ENCODE results near the gene CEP85.
A peak's percentile ranks its signal among the peaks of the same experiment; 100 is the strongest.

CEP85 gene

GRCh38 chr1:26233903-26234643 lies at the start of gene CEP85:
Gene CEP85 (plus strand): TSS chr1:26234200. CDS start chr1:26239784, 5,584 bp downstream.
- peak; percentile 99 for DNase-seq (ENCODE audit: low spot score)

GRCh38 chr1:26184883-26185282 lies 49.1 kb upstream of the CEP85 start:
- no peak for DNase-seq (ENCODE audit: low spot score)

- no peak for DNase-seq (ENCODE audit: low spot score)
Measured at GRCh38 chr1:26187882-26188281, 46.1 kb upstream of the CEP85 start.

GRCh38 chr1:26188477-26188876 lies 45.5 kb upstream of the CEP85 start:
- DNase-seq (ENCODE audit: low spot score): no peak

- DNase-seq (ENCODE audit: low spot score): no peak
Measured at GRCh38 chr1:26189331-26189730, 44.7 kb upstream of the CEP85 start.

GRCh38 chr1:26189751-26190275 lies 44.2 kb upstream of the CEP85 start:
- no peak for DNase-seq (ENCODE audit: low spot score)

- peak; percentile 12 for DNase-seq (ENCODE audit: low spot score)
Measured at GRCh38 chr1:26190373-26190987, 43.5 kb upstream of the CEP85 start, which contains the start of gene CATSPER4. Gene CATSPER4 (plus strand): TSS chr1:26190602. CDS start chr1:26190628, 26 bp downstream.

- no peak for DNase-seq (ENCODE audit: low spot score)
Measured at GRCh38 chr1:26191739-26192138, 42.3 kb upstream of the CEP85 start.

- no peak for DNase-seq (ENCODE audit: low spot score)
Measured at GRCh38 chr1:26195805-26196204, 38.2 kb upstream of the CEP85 start.

- no peak for DNase-seq (ENCODE audit: low spot score)
Measured at GRCh38 chr1:26197301-26197700, 36.7 kb upstream of the CEP85 start.

- no peak for DNase-seq (ENCODE audit: low spot score)
Measured at GRCh38 chr1:26197813-26198212, 36.2 kb upstream of the CEP85 start.

GRCh38 chr1:26200413-26200812 lies 33.6 kb upstream of the CEP85 start:
- no peak for DNase-seq (ENCODE audit: low spot score)

GRCh38 chr1:26203642-26204318 lies 30.2 kb upstream of the CEP85 start:
- no peak for DNase-seq (ENCODE audit: low spot score)

GRCh38 chr1:26210147-26210870 lies 23.7 kb upstream of the CEP85 start:
- no peak for DNase-seq (ENCODE audit: low spot score)

- DNase-seq (ENCODE audit: low spot score): no peak
Measured at GRCh38 chr1:26212726-26213125, 21.3 kb upstream of the CEP85 start.

GRCh38 chr1:26213335-26213905 lies 20.6 kb upstream of the CEP85 start:
- no peak for DNase-seq (ENCODE audit: low spot score)

- no peak for DNase-seq (ENCODE audit: low spot score)
Measured at GRCh38 chr1:26215246-26215645, 18.8 kb upstream of the CEP85 start.

GRCh38 chr1:26218906-26219494 lies 15.0 kb upstream of the CEP85 start:
- DNase-seq (ENCODE audit: low spot score): no peak

GRCh38 chr1:26220199-26220912 lies 13.6 kb upstream of the CEP85 start:
- no peak for DNase-seq (ENCODE audit: low spot score)

GRCh38 chr1:26221094-26221493 lies 12.9 kb upstream of the CEP85 start:
- no peak for DNase-seq (ENCODE audit: low spot score)

GRCh38 chr1:26224606-26225005 lies 9.4 kb upstream of the CEP85 start:
- no peak for DNase-seq (ENCODE audit: low spot score)
